IMR-90 (cell line): ENCODE data around the gene DAPK3. TPM values are rescaled to one million over a fixed set of nuclear protein-coding genes. Genes with fewer than 3 reads are reported as not detected.

Source experiments
- ATAC-seq: fragments of 200-7000 bp; cut with Tn5 transposase; 2 replicates; pipeline ENCODE4 v1.9.1; 2020; ENCODE audit warnings: low read depth, mild to moderate bottlenecking, moderate library complexity
- BruUV-seq: library from RNA; stranded (reverse); fragments of 400-500 nt; replicated peaks from 2 replicates; lab custom pipeline; 2021; lab: Mats Ljungman, UMichigan
- CTCF ChIA-PET: fragments of 300-600 bp; formaldehyde crosslinking; extraction: SDS; loops from one replicate; lab custom pipeline; 2021; ENCODE audit warnings: antibody characterized with exemption; lab: Yijun Ruan, JAX
- POLR2A ChIA-PET: fragments of 300-600 bp; sonication (Branson Sonifier 250); formaldehyde crosslinking; loops from one replicate; lab custom pipeline; 2022; ENCODE audit warnings: antibody characterized with exemption; ENCODE audit not compliant: unreplicated experiment; lab: Charles Lee
- DNase-seq: peaks from one replicate; pipeline ENCODE4 v3.0.0; 2013
- H2AFZ ChIP-seq: replicated peaks from 2 replicates; pipeline ENCODE3; 2013; ENCODE audit warnings: low read length, mild to moderate bottlenecking; ENCODE audit not compliant: poor library complexity
- H2AK5ac ChIP-seq: 2 replicates; pipeline ENCODE4 v1.6.1; 2013; ENCODE audit warnings: low read depth, low read length, inconsistent platforms
- H2AK9ac ChIP-seq: replicated peaks from 2 replicates; pipeline ENCODE3; 2013; ENCODE audit warnings: mild to moderate bottlenecking, low read depth, low read length, moderate library complexity; ENCODE audit not compliant: poor library complexity
- H2BK120ac ChIP-seq: 2 replicates; pipeline ENCODE4 v1.6.1; 2013; ENCODE audit warnings: low read depth, low read length, inconsistent platforms
- H2BK15ac ChIP-seq: 3 replicates; pipeline ENCODE4 v1.6.1; 2013; ENCODE audit warnings: low read depth, low read length, inconsistent platforms
- H2BK20ac ChIP-seq: 2 replicates; pipeline ENCODE4 v1.6.1; 2013; ENCODE audit warnings: low read depth, mild to moderate bottlenecking, inconsistent platforms, low read length, moderate library complexity
- H2BK5ac ChIP-seq: 2 replicates; pipeline ENCODE4 v1.6.1; 2013; ENCODE audit warnings: mild to moderate bottlenecking, low read depth, low read length, inconsistent platforms; ENCODE audit not compliant: poor library complexity, severe bottlenecking
- H3K14ac ChIP-seq: replicated peaks from 2 replicates; pipeline ENCODE4 v1.6.1; 2013; ENCODE audit warnings: low read depth, low read length, inconsistent platforms
- H3K18ac ChIP-seq: 2 replicates; pipeline ENCODE4 v1.6.1; 2013; ENCODE audit warnings: low read depth, low read length, control low read depth
- H3K23ac ChIP-seq: 2 replicates; pipeline ENCODE4 v1.6.1; 2013; ENCODE audit warnings: low read depth, low read length, inconsistent platforms
- H3K27ac ChIP-seq: 2 replicates; pipeline ENCODE4 v1.5.1; 2013; ENCODE audit warnings: mild to moderate bottlenecking, control low read depth, low read length; ENCODE audit not compliant: insufficient read depth
- H3K27me3 ChIP-seq: 2 replicates; pipeline ENCODE4 v1.6.1; 2013; ENCODE audit warnings: low read length; ENCODE audit not compliant: control insufficient read depth, insufficient read depth
- H3K36me3 ChIP-seq: 2 replicates; pipeline ENCODE4 v1.6.1; 2013; ENCODE audit warnings: low read length, mixed read lengths; ENCODE audit not compliant: control insufficient read depth, insufficient read depth
- H3K4ac ChIP-seq: 2 replicates; pipeline ENCODE4 v1.6.1; 2013; ENCODE audit warnings: low read depth, low read length, inconsistent platforms
- H3K4me1 ChIP-seq: 2 replicates; pipeline ENCODE4 v1.6.1; 2013; ENCODE audit warnings: low read length, mixed read lengths; ENCODE audit not compliant: control insufficient read depth, insufficient read depth
- H3K4me2 ChIP-seq: 2 replicates; pipeline ENCODE4 v1.6.1; 2013; ENCODE audit warnings: low read depth, mild to moderate bottlenecking, control low read depth, low read length, moderate library complexity
- H3K4me3 ChIP-seq: 2 replicates; pipeline ENCODE4 v1.5.1; 2013; ENCODE audit warnings: low read depth, mild to moderate bottlenecking, control low read depth, low read length, moderate library complexity; ENCODE audit not compliant: insufficient read depth
- H3K56ac ChIP-seq: 2 replicates; pipeline ENCODE4 v1.6.1; 2013; ENCODE audit warnings: low read length, inconsistent platforms; ENCODE audit not compliant: insufficient read depth; ENCODE audit errors: extremely low read depth
- H3K79me1 ChIP-seq, 2 experiments: 2 replicates each; pipeline ENCODE4 v1.6.1; 2013; ENCODE audit warnings: low read length in 2 of 2, inconsistent platforms in 1 of 2, low read depth in 1 of 2
- H3K9ac ChIP-seq: 2 replicates; pipeline ENCODE4 v1.6.1; 2013; ENCODE audit warnings: low read depth, low read length, control low read depth
- H3K9me1 ChIP-seq: 2 replicates; pipeline ENCODE4 v1.6.1; 2013; ENCODE audit warnings: low read length, inconsistent platforms; ENCODE audit not compliant: insufficient read depth
- H3K9me3 ChIP-seq: 2 replicates; pipeline ENCODE4 v1.6.1; 2013; ENCODE audit warnings: low read length; ENCODE audit not compliant: control insufficient read depth, insufficient read depth
- H4K20me1 ChIP-seq: 2 replicates; pipeline ENCODE4 v1.6.1; 2013; ENCODE audit warnings: low read length, inconsistent platforms; ENCODE audit not compliant: insufficient read depth
- H4K5ac ChIP-seq: 2 replicates; pipeline ENCODE4 v1.6.1; 2013; ENCODE audit warnings: mild to moderate bottlenecking, low read depth, low read length, control low read depth
- H4K8ac ChIP-seq, 2 experiments: 2 replicates each; pipeline ENCODE4 v1.6.1; 2013; ENCODE audit warnings: low read depth in 2 of 2, low read length in 2 of 2, control low read depth in 1 of 2, inconsistent platforms in 1 of 2
- H4K91ac ChIP-seq: 2 replicates; pipeline ENCODE4 v1.6.1; 2013; ENCODE audit warnings: low read depth, low read length, inconsistent platforms; ENCODE audit not compliant: insufficient read depth
- CEBPB ChIP-seq: IDR thresholded peaks from 2 replicates; pipeline ENCODE4 v1.6.1; 2012; ENCODE audit warnings: low read depth, low read length, improper control_type of control experiment
- CHD1 ChIP-seq: IDR thresholded peaks from 2 replicates; pipeline ENCODE4 v1.6.1; 2012; ENCODE audit warnings: low read depth, low read length, improper control_type of control experiment
- CTCF ChIP-seq: conservative IDR thresholded peaks from 2 replicates; pipeline ENCODE4 v1.5.1; 2012; ENCODE audit warnings: mild to moderate bottlenecking, low read depth, low read length, improper control_type of control experiment
- MAFK ChIP-seq: IDR thresholded peaks from 2 replicates; pipeline ENCODE4 v1.6.1; 2012; ENCODE audit warnings: low read depth, low read length, improper control_type of control experiment
- MAZ ChIP-seq: IDR thresholded peaks from 2 replicates; pipeline ENCODE4 v1.6.1; 2012; ENCODE audit warnings: low read depth, mild to moderate bottlenecking, low read length, improper control_type of control experiment, moderate library complexity, borderline replicate concordance
- MXI1 ChIP-seq: IDR thresholded peaks from 2 replicates; pipeline ENCODE4 v1.6.1; 2012; ENCODE audit warnings: low read depth, mild to moderate bottlenecking, low read length, moderate library complexity, borderline replicate concordance
- NFE2L2 ChIP-seq: fragments of 150-350 bp; IDR thresholded peaks from 2 replicates; pipeline ENCODE4 v1.6.1; 2016; ENCODE audit warnings: low read depth, mild to moderate bottlenecking, low read length
- POLR2A ChIP-seq: IDR thresholded peaks from 2 replicates; pipeline ENCODE4 v1.6.1; 2012; ENCODE audit warnings: mild to moderate bottlenecking, low read depth, low read length
- RCOR1 ChIP-seq: IDR thresholded peaks from 2 replicates; pipeline ENCODE4 v1.6.1; 2012; ENCODE audit warnings: mild to moderate bottlenecking, low read length, improper control_type of control experiment; ENCODE audit not compliant: insufficient replicate concordance
- RFX5 ChIP-seq: IDR thresholded peaks from 2 replicates; pipeline ENCODE4 v1.8.0; 2012; ENCODE audit warnings: low read depth, mild to moderate bottlenecking, low read length, moderate library complexity
- WGBS, 2 experiments: methylation state at CpG; one replicate each; pipeline versions ENCODE4 v1.1.5 to v1.1.7; 2013; ENCODE audit warnings: missing lambda C conversion rate in 2 of 2; ENCODE audit not compliant: insufficient read length in 1 of 2; ENCODE audit errors: extremely low coverage in 2 of 2; 5-methylcytosine and 5-hydroxymethylcytosine counted together
- dilution Hi-C: fragments of 300-500 bp; cut with HindIII; formaldehyde crosslinking; loops from one replicate; pipeline ENCODE4 v1.14.3; 2018; ENCODE audit warnings: low sequenced_read_pairs; ENCODE audit not compliant: unreplicated experiment
- in situ Hi-C: fragments of 300-500 bp; cut with MboI; formaldehyde crosslinking; loops from 3 replicates; pipeline ENCODE4 v1.14.3; 2019; ENCODE audit warnings: low sequenced_read_pairs, inconsistent platforms, mixed read lengths
- intact Hi-C: fragments of 100-400 bp; cut with micrococcal nuclease; formaldehyde crosslinking; loops from 2 replicates; pipeline ENCODE4 v1.10.0; 2022
- polyA plus RNA-seq, 3 experiments: library from polyadenylated mRNA; depleted of rRNA; stranded (reverse); fragments of >200 nt; gene quantifications; 2 replicates each; pipeline ENCODE4 v1.2.3, GENCODE V29; 2012; ENCODE audit warnings: low replicate concordance in 1 of 3
- total RNA-seq: library from RNA; depleted of rRNA; stranded (reverse); fragments of >200 nt; gene quantifications from 2 replicates; pipeline ENCODE4 v1.2.3, GENCODE V29; 2012
- TF ChIP-seq, protein P1 (sequence below): fragments of 150-350 bp; IDR thresholded peaks from 2 replicates; pipeline ENCODE4 v1.6.1; 2016; ENCODE audit warnings: low read depth, mild to moderate bottlenecking, low read length, moderate library complexity, borderline replicate concordance

Gene DAPK3
- total and polyA plus RNA-seq, 2 of the 4 experiments (the other 2 are of a cell fraction), result 145 to 188 TPM

- TF ChIP-seq CEBPB, result no peak
- TF ChIP-seq MXI1, result no peak
Measured at GRCh38 chr19:3950871-3951861, 19.7 kb downstream of the DAPK3 start (continued).

- 76% methylated on average over 3 of the region's 20 CpGs; no CpG with 5 or more reads in 1 of the 2 experiments for WGBS, 2 experiments
- Histone ChIP-seq H3K27me3 (no peaks in the 10 kb centered on the region), H3K18ac (no peak overlapping the region), H2AK9ac (no peak overlapping the region), H3K9me3 (no peaks in the 10 kb centered on the region), H2AK5ac (no peak overlapping the region), H2BK5ac (no peak overlapping the region), H3K4me3 (no peak overlapping the region), H4K91ac (no peak overlapping the region), H3K4me2 (no peak overlapping the region), H2BK15ac (no peak overlapping the region), H4K8ac (no peak overlapping the region), H3K9me1 (0 out of 2 replicates have a peak, but pooled peaks cover 4% of the 10 kb centered on the region), H3K27ac (no peak overlapping the region), H3K56ac (no peak overlapping the region), H2BK20ac (no peak overlapping the region), H3K4ac (no peak overlapping the region), H3K4me1 (peaks cover 7% of the 10 kb centered on the region), H3K14ac (no peak overlapping the region), H4K20me1 (peaks cover 39% of the 10 kb centered on the region), H3K36me3 (peaks cover 2% of the 10 kb centered on the region), H3K79me1 (peaks cover 5 to 25% of the 10 kb centered on the region in 2 experiments; a peak in 3 of 4 replicates), H2AFZ (no peak overlapping the region), H4K5ac (no peak overlapping the region), H3K23ac (no peak overlapping the region), H2BK120ac (no peak overlapping the region), H3K9ac (no peak overlapping the region)
- no peak for ATAC-seq
- POLR2A ChIA-PET, result no interaction called here
- no peak for DNase-seq
- CTCF ChIA-PET, result no interaction called here
- in situ Hi-C loops (no loop called here), dilution Hi-C loops (no loop called here), intact Hi-C loops (no loop called here)
- BruUV-seq, result no TSS peak
- TF ChIP-seq MAFK, result no peak
- no peak for TF ChIP-seq POLR2A
- TF ChIP-seq CHD1, result no peak
- no peak for TF ChIP-seq NFE2L2
- TF ChIP-seq CEBPB, result no peak
- TF ChIP-seq, protein P1, sequence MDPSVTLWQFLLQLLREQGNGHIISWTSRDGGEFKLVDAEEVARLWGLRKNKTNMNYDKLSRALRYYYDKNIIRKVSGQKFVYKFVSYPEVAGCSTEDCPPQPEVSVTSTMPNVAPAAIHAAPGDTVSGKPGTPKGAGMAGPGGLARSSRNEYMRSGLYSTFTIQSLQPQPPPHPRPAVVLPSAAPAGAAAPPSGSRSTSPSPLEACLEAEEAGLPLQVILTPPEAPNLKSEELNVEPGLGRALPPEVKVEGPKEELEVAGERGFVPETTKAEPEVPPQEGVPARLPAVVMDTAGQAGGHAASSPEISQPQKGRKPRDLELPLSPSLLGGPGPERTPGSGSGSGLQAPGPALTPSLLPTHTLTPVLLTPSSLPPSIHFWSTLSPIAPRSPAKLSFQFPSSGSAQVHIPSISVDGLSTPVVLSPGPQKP, result no peak
- no peak for TF ChIP-seq RFX5
- TF ChIP-seq CTCF, result no peak
- TF ChIP-seq MAZ, result no peak
- no peak for TF ChIP-seq RCOR1
Measured at GRCh38 chr19:3949997-3950859, 20.7 kb downstream of the DAPK3 start.
